Adipose tissue (tissue), 3 donors: ENCODE measurements around the gene SERPINB3. TPM values are rescaled to one million over a fixed set of nuclear protein-coding genes. Genes with fewer than 3 reads are reported as not detected.
"Not testable (repeated sequence)": the region's sequence is repeated elsewhere in the genome, so short reads cannot be mapped to it uniquely, and the experiment has no call there.

Experiments used
- H3K27ac ChIP-seq: one replicate; pipeline ENCODE4 v1.5.1; 2013; ENCODE audit warnings: low read depth, low read length
- WGBS, 3 donors: extraction: QIAGEN DNeasy Blood & Tissue Kit; methylation state at CpG; one replicate each; pipeline ENCODE4 v1.1.7; 2013; 5-methylcytosine and 5-hydroxymethylcytosine counted together
- polyA plus RNA-seq, 3 donors: library from polyadenylated mRNA; stranded (reverse); fragments of 200-250 nt; gene quantifications; one replicate each; pipeline ENCODE4 v1.2.3, GENCODE V29; 2013
- donor health status: healthy with polysubstance abuse.
- donor health status: Bipolar disorder and iron deficiency.
- donor health status: healthy.

SERPINB3 gene
- polyA plus RNA-seq = 1 to 10 TPM in 1 of 3 donors, under 1 TPM in 1, not detected in 1; 0.08 to 1.1 TPM

- WGBS, 3 donors = 53 to 73% (median 67%) methylated on average over 2 of the region's 3 CpGs
- H3K27ac ChIP-seq = not testable (repeated sequence)
Observed at GRCh38 chr18:63661750-63662149, at the start of gene SERPINB3. SERPINB3 (minus strand) TSS chr18:63661893; CDS start chr18:63661216, 677 bp downstream.

- H3K27ac ChIP-seq = no peak overlapping the region
- 54 to 62% (median 54%) methylated on average over 3 of the region's 3 CpGs for WGBS, 3 donors
Observed at GRCh38 chr18:63708650-63709049, 47.0 kb upstream of the SERPINB3 start.

- WGBS, 3 donors = 59 to 91% (median 90%) methylated on average over 1 of the region's 1 CpG
- H3K27ac ChIP-seq = no peak overlapping the region
Observed at GRCh38 chr18:63707816-63708215, 46.1 kb upstream of the SERPINB3 start.

- no peak overlapping the region for H3K27ac ChIP-seq
- WGBS, 3 donors = 74 to 80% (median 75%) methylated on average over 2 of the region's 2 CpGs
Observed at GRCh38 chr18:63705401-63705800, 43.7 kb upstream of the SERPINB3 start.

- WGBS, 3 donors = 63 to 84% (median 68%) methylated on average over 2 of the region's 2 CpGs
- no peak within 1 kb of the TSS for H3K27ac ChIP-seq
Observed at GRCh38 chr18:63702660-63703059, 41.0 kb upstream of the SERPINB3 start, which contains the start of gene SERPINB11. SERPINB11 (plus strand) TSS chr18:63702960; CDS start chr18:63710194, 7,234 bp downstream.

- WGBS, 3 donors = 38 to 86% (median 79%) methylated on average over 5 of the region's 5 CpGs
- H3K27ac ChIP-seq = no peak overlapping the region
Observed at GRCh38 chr18:63701952-63702351, 40.3 kb upstream of the SERPINB3 start.

GRCh38 chr18:63700501-63700900 is 38.8 kb upstream of the SERPINB3 start:
- H3K27ac ChIP-seq = no peak overlapping the region
- 57 to 64% (median 60%) methylated on average over 3 of the region's 3 CpGs for WGBS, 3 donors

GRCh38 chr18:63697097-63697660 is 35.5 kb upstream of the SERPINB3 start:
- no peak overlapping the region for H3K27ac ChIP-seq
- 48 to 57% (median 53%) methylated on average over 3 of the region's 3 CpGs for WGBS, 3 donors

GRCh38 chr18:63689064-63689463 is 27.4 kb upstream of the SERPINB3 start:
- 54 to 59% (median 56%) methylated on average over 2 of the region's 2 CpGs for WGBS, 3 donors
- H3K27ac ChIP-seq = no peak overlapping the region

- 30 to 72% (median 56%) methylated on average over 2 of the region's 2 CpGs for WGBS, 3 donors
- no peak overlapping the region for H3K27ac ChIP-seq
Observed at GRCh38 chr18:63686871-63687270, 25.2 kb upstream of the SERPINB3 start.

- 93 to 99% (median 98%) methylated on average over 3 of the region's 3 CpGs for WGBS, 3 donors
- no peak overlapping the region for H3K27ac ChIP-seq
Observed at GRCh38 chr18:63684718-63685117, 23.0 kb upstream of the SERPINB3 start.

- no peak overlapping the region for H3K27ac ChIP-seq
- 70 to 74% (median 74%) methylated on average over 5 of the region's 5 CpGs for WGBS, 3 donors
Observed at GRCh38 chr18:63683890-63684289, 22.2 kb upstream of the SERPINB3 start.

- WGBS, 3 donors = 16 to 42% (median 38%) methylated on average over 2 of the region's 2 CpGs
- H3K27ac ChIP-seq = no peak overlapping the region
Observed at GRCh38 chr18:63683152-63683551, 21.5 kb upstream of the SERPINB3 start.

GRCh38 chr18:63681449-63682340 is 20.0 kb upstream of the SERPINB3 start:
- H3K27ac ChIP-seq = no peak overlapping the region
- 45 to 89% (median 84%) methylated on average over 2 of the region's 2 CpGs for WGBS, 3 donors

- WGBS, 3 donors = 71 to 74% (median 71%) methylated on average over 5 of the region's 5 CpGs
Observed at GRCh38 chr18:63679820-63680606, 18.3 kb upstream of the SERPINB3 start.

GRCh38 chr18:63677500-63678225 is 16.0 kb upstream of the SERPINB3 start:
- no peak overlapping the region for H3K27ac ChIP-seq
- 31 to 63% (median 34%) methylated on average over 5 of the region's 5 CpGs for WGBS, 3 donors

More at GRCh38 chr18:63679820-63680606, 18.3 kb upstream of the SERPINB3 start:
- no peak overlapping the region for H3K27ac ChIP-seq

GRCh38 chr18:63676526-63677323 is 15.0 kb upstream of the SERPINB3 start:
- H3K27ac ChIP-seq = no peak overlapping the region
- 24 to 31% (median 27%) methylated on average over 5 of the region's 5 CpGs for WGBS, 3 donors
